B cell (primary cell): ENCODE data around the gene DENND1C. TPM values are rescaled to one million over a fixed set of nuclear protein-coding genes. Genes with fewer than 3 reads are reported as not detected.

ENCODE experiments used
- ATAC-seq: fragments of 200-7000 bp; cut with Tn5 transposase; one replicate; pipeline ENCODE4 v1.10.0; 2021; ENCODE audit warnings: low read depth, mild to moderate bottlenecking, moderate number of reproducible peaks, moderate library complexity
- CTCF ChIA-PET: fragments of 350-600 bp; sonication (Branson Sonifier 250); formaldehyde crosslinking; loops from one replicate; lab custom pipeline; 2021; ENCODE audit warnings: antibody characterized with exemption, inconsistent platforms; lab: Charles Lee
- POLR2A ChIA-PET: fragments of 350-600 bp; sonication (Branson Sonifier 250); formaldehyde crosslinking; loops from one replicate; lab custom pipeline; 2021; ENCODE audit warnings: antibody characterized with exemption; lab: Charles Lee
- DNase-seq: peaks from one replicate; pipeline ENCODE4 v3.0.0; 2013
- H2AFZ ChIP-seq: 2 replicates; pipeline ENCODE4 v1.6.1; 2012; ENCODE audit warnings: mild to moderate bottlenecking, low read depth, low read length; ENCODE audit not compliant: insufficient read depth, poor library complexity, severe bottlenecking
- H3K27ac ChIP-seq, 2 donors: 1 replicate in 1 of 2; 2 replicates in 1 of 2; pipeline ENCODE4 v1.5.1; 2012 to 2013; ENCODE audit warnings: low read length in 2 of 2, mild to moderate bottlenecking in 2 of 2, moderate library complexity in 1 of 2
- H3K27me3 ChIP-seq, 4 experiments: fragments of 200-600 bp in 1 of 4; sonication (generic) in 1 of 4; replicated peaks in 1 of 4; 1 replicate in 2 of 4; 2 replicates in 2 of 4; pipeline versions ENCODE4 v1.6.1 to v1.7.0; 2013 to 2016; ENCODE audit warnings: low read length in 3 of 4, mild to moderate bottlenecking in 2 of 4, mixed read lengths in 1 of 4, moderate library complexity in 1 of 4; ENCODE audit not compliant: insufficient read depth in 4 of 4, control insufficient read depth in 3 of 4; ENCODE audit errors: control extremely low read depth in 1 of 4
- H3K36me3 ChIP-seq, 2 experiments: replicated peaks in 1 of 2; 1 replicate in 1 of 2; 2 replicates in 1 of 2; pipeline versions ENCODE4 v1.6.1 to v1.7.1; 2013; ENCODE audit warnings: low read length in 1 of 2; ENCODE audit not compliant: insufficient read depth in 2 of 2, control insufficient read depth in 1 of 2; ENCODE audit errors: control extremely low read depth in 1 of 2, extremely low read depth in 1 of 2
- H3K4me1 ChIP-seq, 2 donors: fragments of 200-600 bp in 1 of 2; sonication (generic) in 1 of 2; 1 replicate in 1 of 2; 2 replicates in 1 of 2; pipeline versions ENCODE4 v1.5.1 to v1.6.1; 2013 to 2017; ENCODE audit warnings: low read length in 2 of 2; ENCODE audit not compliant: control insufficient read depth in 2 of 2, insufficient read depth in 2 of 2
- H3K4me2 ChIP-seq: replicated peaks from 2 replicates; pipeline ENCODE3; 2012; ENCODE audit warnings: mild to moderate bottlenecking, low read depth, low read length; ENCODE audit not compliant: poor library complexity, severe bottlenecking
- H3K4me3 ChIP-seq, 5 experiments: fragments of 200-600 bp in 1 of 5; sonication (generic) in 1 of 5; 1 replicate in 3 of 5; 2 replicates in 2 of 5; pipeline versions ENCODE4 v1.5.1 to v1.7.0; 2011 to 2016; ENCODE audit warnings: low read length in 4 of 5, mild to moderate bottlenecking in 4 of 5, low read depth in 2 of 5, control low read depth in 1 of 5, moderate library complexity in 1 of 5; ENCODE audit not compliant: insufficient read depth in 1 of 5; ENCODE audit errors: control extremely low read depth in 1 of 5, extremely low read depth in 1 of 5
- H3K79me2 ChIP-seq: fragments of 200-600 bp; sonication (generic); one replicate; pipeline ENCODE4 v1.6.0; 2016; ENCODE audit warnings: low read length; ENCODE audit not compliant: control insufficient read depth, insufficient read depth
- H3K9ac ChIP-seq: fragments of 200-600 bp; sonication (generic); 2 replicates; pipeline ENCODE4 v1.6.1; 2017; ENCODE audit warnings: mild to moderate bottlenecking, low read length, moderate library complexity
- H3K9me3 ChIP-seq, 3 donors: one replicate each; pipeline versions ENCODE4 v1.6.1 to v1.7.1; 2013; ENCODE audit warnings: low read length in 2 of 3; ENCODE audit not compliant: control insufficient read depth in 2 of 3, insufficient read depth in 1 of 3; ENCODE audit errors: control extremely low read depth in 1 of 3
- H4K20me1 ChIP-seq: 2 replicates; pipeline ENCODE4 v1.6.0; 2012; ENCODE audit warnings: mild to moderate bottlenecking, low read length; ENCODE audit not compliant: insufficient read depth, control insufficient read depth, poor library complexity, severe bottlenecking
- H3K27ac Mint-ChIP-seq: one replicate; pipeline ENCODE4 v1.8.0; 2021; ENCODE audit warnings: mixed read lengths
- H3K27me3 Mint-ChIP-seq: one replicate; pipeline ENCODE4 v1.8.0; 2021; ENCODE audit warnings: mixed read lengths
- H3K4me1 Mint-ChIP-seq: one replicate; pipeline ENCODE4 v1.8.0; 2021; ENCODE audit warnings: mixed read lengths
- H3K4me3 Mint-ChIP-seq: one replicate; pipeline ENCODE4 v1.8.0; 2021; ENCODE audit warnings: mixed read lengths
- H3K9me3 Mint-ChIP-seq: one replicate; pipeline ENCODE4 v1.8.0; 2022; ENCODE audit warnings: mixed read lengths; ENCODE audit not compliant: insufficient read depth
- EZH2 ChIP-seq: IDR thresholded peaks from 2 replicates; pipeline ENCODE4 v1.6.1; 2012; ENCODE audit warnings: borderline replicate concordance, low read depth, mild to moderate bottlenecking, moderate library complexity, low read length; ENCODE audit not compliant: insufficient read depth, poor library complexity, severe bottlenecking
- WGBS: methylation state at CpG from one replicate; pipeline ENCODE4 v1.1.5; 2013; ENCODE audit warnings: missing lambda C conversion rate; ENCODE audit not compliant: insufficient coverage; 5-methylcytosine and 5-hydroxymethylcytosine counted together
- intact Hi-C: fragments of 100-400 bp; cut with micrococcal nuclease; formaldehyde crosslinking; loops from one replicate; pipeline ENCODE4 v1.10.0; 2022
- polyA minus RNA-seq: library from RNA; depleted of rRNA, polyadenylated mRNA; stranded (reverse); fragments of >200 nt; gene quantifications from 2 replicates; pipeline ENCODE4 v1.2.3, GENCODE V29; 2012
- polyA plus RNA-seq: library from polyadenylated mRNA; depleted of rRNA; stranded (reverse); fragments of >200 nt; gene quantifications from 2 replicates; pipeline ENCODE4 v1.2.3, GENCODE V29; 2012
- total RNA-seq, 2 donors: library from RNA; stranded (reverse); fragments of 120-200 nt in 1 of 2; gene quantifications; 1 replicate in 1 of 2; 2 replicates in 1 of 2; pipeline versions ENCODE4 v1.2.3 to v1.2.4, GENCODE V29; 2013 to 2022
- TF ChIP-seq, protein P1 (sequence below): fragments of 200-600 bp; IDR thresholded peaks from one replicate; pipeline ENCODE4 v1.8.0; 2022; ENCODE audit warnings: antibody characterized with exemption, mild to moderate bottlenecking

DENND1C gene, protein sequence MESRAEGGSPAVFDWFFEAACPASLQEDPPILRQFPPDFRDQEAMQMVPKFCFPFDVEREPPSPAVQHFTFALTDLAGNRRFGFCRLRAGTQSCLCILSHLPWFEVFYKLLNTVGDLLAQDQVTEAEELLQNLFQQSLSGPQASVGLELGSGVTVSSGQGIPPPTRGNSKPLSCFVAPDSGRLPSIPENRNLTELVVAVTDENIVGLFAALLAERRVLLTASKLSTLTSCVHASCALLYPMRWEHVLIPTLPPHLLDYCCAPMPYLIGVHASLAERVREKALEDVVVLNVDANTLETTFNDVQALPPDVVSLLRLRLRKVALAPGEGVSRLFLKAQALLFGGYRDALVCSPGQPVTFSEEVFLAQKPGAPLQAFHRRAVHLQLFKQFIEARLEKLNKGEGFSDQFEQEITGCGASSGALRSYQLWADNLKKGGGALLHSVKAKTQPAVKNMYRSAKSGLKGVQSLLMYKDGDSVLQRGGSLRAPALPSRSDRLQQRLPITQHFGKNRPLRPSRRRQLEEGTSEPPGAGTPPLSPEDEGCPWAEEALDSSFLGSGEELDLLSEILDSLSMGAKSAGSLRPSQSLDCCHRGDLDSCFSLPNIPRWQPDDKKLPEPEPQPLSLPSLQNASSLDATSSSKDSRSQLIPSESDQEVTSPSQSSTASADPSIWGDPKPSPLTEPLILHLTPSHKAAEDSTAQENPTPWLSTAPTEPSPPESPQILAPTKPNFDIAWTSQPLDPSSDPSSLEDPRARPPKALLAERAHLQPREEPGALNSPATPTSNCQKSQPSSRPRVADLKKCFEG
- total RNA-seq = 117 and 119 TPM in 2 replicates
- total RNA-seq (2013) = 25.7 TPM
- polyA plus RNA-seq = 132 and 134 TPM in 2 replicates
- 17.3 and 49.8 TPM in 2 replicates for polyA minus RNA-seq

DNA sequence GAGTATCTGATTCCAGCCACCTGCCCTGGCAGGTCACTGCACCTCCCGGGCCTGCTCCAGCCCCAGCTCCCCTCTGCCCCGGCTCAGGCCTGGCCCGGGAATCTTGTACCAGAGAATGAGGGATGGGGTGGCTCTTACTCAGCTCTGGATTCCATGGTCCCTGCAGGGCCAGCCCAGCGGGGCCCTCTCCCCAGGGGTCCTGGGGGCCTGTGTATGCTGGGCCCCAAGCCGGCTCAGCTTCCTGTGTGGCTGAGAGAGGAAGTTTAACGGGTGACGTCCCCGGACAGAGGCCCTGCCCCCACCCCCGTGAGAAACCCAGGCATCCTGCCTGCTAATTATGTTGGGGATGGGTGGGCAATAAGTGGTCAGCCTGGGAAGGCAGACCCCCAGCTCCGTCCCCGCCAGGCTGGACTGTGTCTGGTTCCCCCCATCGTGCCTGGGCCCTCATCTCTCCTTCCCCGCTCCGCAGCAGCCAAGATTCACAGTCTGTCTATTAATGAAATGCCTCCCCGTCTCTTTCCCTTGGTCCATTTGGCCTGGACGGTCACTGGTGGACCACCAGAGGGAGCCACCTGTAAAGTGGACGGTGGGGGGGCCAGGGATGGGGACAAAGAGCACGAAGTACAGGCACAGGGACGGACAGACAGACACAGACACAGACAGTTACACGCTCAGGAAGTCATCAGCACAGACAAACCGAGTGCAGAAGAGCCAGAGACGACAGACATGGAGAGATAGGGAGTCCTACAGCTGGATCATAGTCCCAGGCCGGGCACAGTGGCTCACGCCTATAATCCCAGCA lies at the start of gene DENND1C:
Gene DENND1C (minus strand): TSS at position 247 of the 802 bp plus-strand sequence. CDS start 92 bp downstream, at position 155.
- 16% methylated on average over 17 of the region's 24 CpGs for WGBS
- no peaks in the 10 kb centered on the region for H3K9me3 Mint-ChIP-seq
- H3K4me1 ChIP-seq = peaks cover 13 to 23% of the 10 kb centered on the region in 2 donors
- peaks cover 0 to 3% (median 0%) of the 10 kb centered on the region in 3 donors for H3K9me3 ChIP-seq
- ChIA-PET POLR2A (interaction anchor here (0.5 to 1.7 kb wide), 14 partner anchors 12 to 754 kb away, joined by 3 to 9 read pairs (median 4); partner anchors contain the start of genes CRB3 and SLC25A23), CTCF (interaction anchor here (0.7 to 2.3 kb wide), 14 partner anchors 9 to 872 kb away, joined by 3 to 8 read pairs (median 3); partner anchors contain the start of gene TUBB4A)
- peaks cover 26% of the 10 kb centered on the region for H3K4me1 Mint-ChIP-seq
- peaks cover 49% of the 10 kb centered on the region for H3K79me2 ChIP-seq
- peaks cover 0 to 26% of the 10 kb centered on the region in 2 experiments for H3K36me3 ChIP-seq
- peak within 1 kb of the TSS; percentile 61 to 97 (median 73) for H3K4me3 ChIP-seq
- no peaks in the 10 kb centered on the region for H3K27me3 ChIP-seq
- peak within 1 kb of the TSS; percentile 98 for H3K4me3 Mint-ChIP-seq
- ATAC-seq (peak; percentile 98), DNase-seq (peak; percentile 82)
- peak within 1 kb of the TSS; percentile 89 to 95 for H3K27ac ChIP-seq
- H3K27me3 Mint-ChIP-seq = no peaks in the 10 kb centered on the region
- intact Hi-C loops = loop anchor here (2.0 to 5.0 kb wide), 2 partner anchors 35 to 109 kb away; partner anchors contain the start of gene ALKBH7
- H3K27ac Mint-ChIP-seq = peak within 1 kb of the TSS; percentile 95
- peak within 1 kb of the TSS; percentile 98 for H3K9ac ChIP-seq
- peak within 1 kb of the TSS; percentile 88 for H3K4me2 ChIP-seq
- H2AFZ ChIP-seq = peak within 1 kb of the TSS; percentile 96
- peaks cover 5% of the 10 kb centered on the region for H4K20me1 ChIP-seq
- TF ChIP-seq, protein P1, sequence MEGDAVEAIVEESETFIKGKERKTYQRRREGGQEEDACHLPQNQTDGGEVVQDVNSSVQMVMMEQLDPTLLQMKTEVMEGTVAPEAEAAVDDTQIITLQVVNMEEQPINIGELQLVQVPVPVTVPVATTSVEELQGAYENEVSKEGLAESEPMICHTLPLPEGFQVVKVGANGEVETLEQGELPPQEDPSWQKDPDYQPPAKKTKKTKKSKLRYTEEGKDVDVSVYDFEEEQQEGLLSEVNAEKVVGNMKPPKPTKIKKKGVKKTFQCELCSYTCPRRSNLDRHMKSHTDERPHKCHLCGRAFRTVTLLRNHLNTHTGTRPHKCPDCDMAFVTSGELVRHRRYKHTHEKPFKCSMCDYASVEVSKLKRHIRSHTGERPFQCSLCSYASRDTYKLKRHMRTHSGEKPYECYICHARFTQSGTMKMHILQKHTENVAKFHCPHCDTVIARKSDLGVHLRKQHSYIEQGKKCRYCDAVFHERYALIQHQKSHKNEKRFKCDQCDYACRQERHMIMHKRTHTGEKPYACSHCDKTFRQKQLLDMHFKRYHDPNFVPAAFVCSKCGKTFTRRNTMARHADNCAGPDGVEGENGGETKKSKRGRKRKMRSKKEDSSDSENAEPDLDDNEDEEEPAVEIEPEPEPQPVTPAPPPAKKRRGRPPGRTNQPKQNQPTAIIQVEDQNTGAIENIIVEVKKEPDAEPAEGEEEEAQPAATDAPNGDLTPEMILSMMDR = no peak
- no peak for TF ChIP-seq EZH2
